Mononuclear cell (primary cell): ENCODE results near the gene SERTAD2. TPM values are rescaled to one million over a fixed set of nuclear protein-coding genes. Genes with fewer than 3 reads are reported as not detected.

Experiments
- H3K27me3 ChIP-seq: 2 replicates; pipeline ENCODE4 v1.6.0; 2011; ENCODE audit warnings: low read length, control low read depth; ENCODE audit not compliant: insufficient read depth
- H3K4me1 ChIP-seq: 2 replicates; pipeline ENCODE4 v1.5.1; 2011; ENCODE audit warnings: mild to moderate bottlenecking, low read length, control low read depth; ENCODE audit not compliant: insufficient read depth
- H3K4me3 ChIP-seq: 2 replicates; pipeline ENCODE4 v1.5.1; 2011; ENCODE audit warnings: mild to moderate bottlenecking, low read length, moderate library complexity
- H3K9me3 ChIP-seq: 2 replicates; pipeline ENCODE4 v1.5.1; 2011; ENCODE audit warnings: low read depth, mild to moderate bottlenecking, control low read depth, low read length
- total RNA-seq: library from RNA; depleted of rRNA; stranded (reverse); fragments of >200 nt; gene quantifications from one replicate; pipeline ENCODE4 v1.2.3, GENCODE V29; 2012

SERTAD2 gene
- total RNA-seq, 1 donor: 45.4 TPM

DNA sequence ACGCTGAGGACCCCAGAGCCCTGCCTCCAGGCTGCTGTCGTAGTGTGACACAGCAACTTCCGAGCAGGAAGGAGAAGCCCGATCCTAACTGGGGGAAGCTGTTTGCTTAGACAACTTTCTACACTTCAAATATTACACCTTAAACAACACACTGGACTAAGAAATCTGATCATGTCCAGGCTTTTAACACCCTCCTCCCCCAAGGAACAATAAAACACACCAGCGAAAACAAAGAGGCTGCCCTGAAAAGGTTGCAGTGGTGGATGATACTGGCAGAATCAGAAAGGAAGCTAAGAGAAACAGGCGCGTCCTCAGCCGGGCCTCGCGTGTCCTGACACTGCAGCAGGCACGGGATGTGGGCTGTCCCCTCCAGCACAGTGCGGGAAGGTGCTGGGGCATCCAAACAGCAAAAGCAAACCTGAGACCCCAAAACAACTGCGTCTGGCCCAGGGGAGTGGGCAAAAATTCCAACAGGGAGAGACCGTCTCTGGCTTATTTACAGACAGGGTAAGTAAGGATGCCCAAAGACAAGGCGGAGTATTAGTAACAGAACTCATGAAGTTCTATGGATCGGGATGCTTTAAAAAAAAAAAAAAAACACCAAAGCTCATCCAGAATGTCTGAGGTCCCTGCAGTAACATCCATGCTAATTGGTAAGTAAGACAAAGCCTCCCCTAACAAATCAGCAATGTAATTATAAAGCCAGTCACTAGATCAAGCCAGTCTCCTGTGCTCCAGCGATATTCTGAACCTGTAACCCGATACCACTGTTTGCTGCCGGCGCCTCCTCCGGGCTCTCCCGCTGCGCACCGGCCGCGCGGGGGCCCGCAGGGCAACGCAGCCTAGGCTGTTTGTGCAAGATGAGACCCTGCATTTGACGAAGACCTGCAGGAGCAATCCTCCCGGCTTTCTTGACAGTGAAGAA, 9.0 kb downstream of the SERTAD2 start:
- no peaks in the 10 kb centered on the region for H3K9me3 ChIP-seq
- H3K4me1 ChIP-seq: peaks cover 71% of the 10 kb centered on the region
- H3K4me3 ChIP-seq: peak overlapping the region; percentile 31
- H3K27me3 ChIP-seq: no peaks in the 10 kb centered on the region

DNA sequence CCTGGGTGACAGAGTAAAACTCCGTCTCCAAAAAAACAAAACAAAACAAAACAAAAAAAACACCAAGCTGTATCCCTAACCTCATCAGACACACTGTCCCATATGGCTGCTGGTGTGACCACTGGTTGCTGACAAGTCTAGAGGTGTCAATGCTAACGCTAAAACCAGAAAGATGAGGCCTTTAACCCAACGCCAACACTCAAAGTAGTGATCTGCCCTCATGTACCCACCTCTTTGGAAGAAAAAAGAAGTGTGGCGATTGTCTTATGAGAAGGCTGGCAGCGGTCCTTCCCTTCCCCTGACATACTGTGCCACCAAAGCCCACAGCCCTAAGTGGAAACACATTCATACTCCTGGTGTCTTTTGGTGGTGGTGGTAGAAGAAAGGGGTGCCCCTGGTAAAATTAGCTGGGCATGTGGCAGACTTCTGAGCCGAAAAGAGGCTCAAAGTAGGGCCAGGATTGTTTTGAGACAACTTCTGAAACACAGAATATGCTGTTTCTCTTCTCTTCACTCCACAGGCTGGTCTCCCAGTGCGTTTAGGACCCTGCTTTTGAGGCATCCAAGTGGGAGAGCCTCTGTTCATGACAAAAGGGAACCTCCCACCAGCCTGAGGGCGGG, 9.8 kb downstream of the SERTAD2 start:
- H3K4me3 ChIP-seq: peak overlapping the region; percentile 31
- no peaks in the 10 kb centered on the region for H3K9me3 ChIP-seq
- H3K4me1 ChIP-seq: peaks cover 65% of the 10 kb centered on the region

DNA sequence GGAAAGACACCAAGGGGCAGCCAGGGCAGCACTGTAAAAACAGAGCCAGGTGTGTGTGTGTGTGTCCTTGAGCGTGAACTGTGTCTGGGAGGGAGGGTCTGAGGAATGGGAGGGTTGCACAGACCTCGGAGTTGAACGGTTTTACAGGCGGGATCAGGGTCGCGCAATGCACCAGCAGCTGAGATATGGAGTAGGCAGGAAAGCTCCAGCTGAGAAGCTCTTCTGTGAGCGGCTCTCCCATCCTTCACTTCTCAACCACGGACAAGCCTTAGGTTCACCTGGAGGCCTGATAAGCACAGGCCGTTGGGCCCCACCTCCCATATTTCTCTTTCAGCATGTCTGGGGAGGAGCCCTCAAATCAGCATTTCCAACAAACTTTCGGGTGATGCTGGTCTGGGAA, 12.1 kb downstream of the SERTAD2 start:
- Histone ChIP-seq H3K4me1 (peaks cover 83% of the 10 kb centered on the region), H3K9me3 (no peaks in the 10 kb centered on the region), H3K4me3 (no peak overlapping the region), H3K27me3 (no peaks in the 10 kb centered on the region)

More for the DNA sequence above, 9.8 kb downstream of the SERTAD2 start:
- H3K27me3 ChIP-seq: no peaks in the 10 kb centered on the region

- peaks cover 84% of the 10 kb centered on the region for H3K4me1 ChIP-seq
- H3K9me3 ChIP-seq: no peaks in the 10 kb centered on the region
- no peak overlapping the region for H3K4me3 ChIP-seq
- no peaks in the 10 kb centered on the region for H3K27me3 ChIP-seq
Measured at GRCh38 chr2:64640153-64641044, 13.3 kb downstream of the SERTAD2 start.

GRCh38 chr2:64639691-64640090, 14.0 kb downstream of the SERTAD2 start:
- Histone ChIP-seq H3K4me1 (peaks cover 84% of the 10 kb centered on the region), H3K9me3 (no peaks in the 10 kb centered on the region), H3K27me3 (no peaks in the 10 kb centered on the region), H3K4me3 (no peak overlapping the region)

GRCh38 chr2:64638502-64639120, 15.1 kb downstream of the SERTAD2 start:
- no peaks in the 10 kb centered on the region for H3K27me3 ChIP-seq
- no peaks in the 10 kb centered on the region for H3K9me3 ChIP-seq
- no peak overlapping the region for H3K4me3 ChIP-seq
- peaks cover 79% of the 10 kb centered on the region for H3K4me1 ChIP-seq

DNA sequence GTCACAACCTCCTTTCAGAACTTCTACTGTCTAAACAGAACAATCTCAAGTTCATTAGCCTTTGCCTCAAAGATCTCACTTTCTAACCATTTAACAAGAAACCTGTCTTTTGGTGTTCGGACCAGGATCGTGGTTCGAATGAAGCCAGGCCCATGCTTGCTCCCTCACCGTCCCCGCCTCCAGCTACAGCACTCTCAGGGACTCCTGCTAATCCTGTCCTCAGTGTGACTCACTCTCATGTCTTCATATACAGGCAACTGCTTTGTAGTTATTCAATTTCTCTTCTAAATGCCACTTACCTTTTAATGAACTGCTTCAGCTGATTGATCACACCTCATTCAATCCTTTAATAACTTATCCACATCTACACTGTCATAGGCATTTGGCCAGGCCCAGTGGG, 15.8 kb downstream of the SERTAD2 start:
- Histone ChIP-seq H3K4me1 (peaks cover 72% of the 10 kb centered on the region), H3K4me3 (no peak overlapping the region), H3K9me3 (no peaks in the 10 kb centered on the region), H3K27me3 (no peaks in the 10 kb centered on the region)

GRCh38 chr2:64637000-64637635, 16.6 kb downstream of the SERTAD2 start:
- peaks cover 66% of the 10 kb centered on the region for H3K4me1 ChIP-seq
- H3K4me3 ChIP-seq: no peak overlapping the region
- no peaks in the 10 kb centered on the region for H3K27me3 ChIP-seq

DNA sequence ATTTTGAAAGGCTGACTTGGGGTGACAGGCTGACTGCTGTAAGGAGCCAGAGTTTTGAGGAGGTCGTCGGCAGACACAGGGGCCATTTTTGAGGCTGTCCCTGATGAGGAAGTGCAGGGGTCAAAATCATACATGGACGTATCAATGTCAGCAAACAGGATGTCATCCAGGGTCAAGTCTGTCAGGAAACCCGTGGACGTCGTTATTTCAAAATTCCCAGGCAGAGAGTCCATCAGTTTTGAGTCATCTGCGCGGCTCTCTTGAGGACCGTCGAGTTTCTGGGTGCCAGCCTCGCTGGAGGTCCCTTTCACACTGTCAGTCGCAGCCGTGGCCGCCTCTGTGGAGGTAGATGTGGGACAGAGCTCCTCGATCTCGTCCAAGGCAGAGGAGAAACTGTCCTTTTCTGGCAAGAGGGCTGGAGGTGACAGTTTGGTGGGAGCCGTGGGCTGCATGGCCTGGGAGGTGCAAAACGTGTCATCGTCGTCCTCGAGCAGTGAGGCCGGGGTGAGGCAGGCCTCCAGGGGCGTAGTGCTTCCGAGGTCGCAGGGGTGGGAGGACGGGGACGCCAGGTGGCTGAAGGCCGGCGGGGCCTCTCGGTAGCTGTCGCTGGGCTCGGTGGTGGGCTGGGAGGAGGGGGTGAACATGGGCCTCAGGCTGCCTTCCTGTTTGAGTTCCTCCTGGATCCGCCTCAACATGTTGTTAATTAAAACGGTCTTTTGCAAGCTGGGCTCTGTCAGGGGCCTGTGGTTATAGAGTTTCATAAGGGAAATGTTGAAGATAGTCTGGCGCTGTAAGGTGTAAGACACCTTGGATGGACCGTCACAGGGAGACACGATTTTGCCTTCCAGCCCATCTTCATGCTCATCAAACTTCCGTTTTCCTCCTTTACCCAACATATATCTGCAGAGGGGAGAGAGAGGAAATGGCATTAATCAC, 17.5 kb downstream of the SERTAD2 start:
- Histone ChIP-seq H3K9me3 (no peaks in the 10 kb centered on the region), H3K4me3 (no peak overlapping the region), H3K4me1 (peaks cover 57% of the 10 kb centered on the region), H3K27me3 (no peaks in the 10 kb centered on the region)

More at GRCh38 chr2:64637000-64637635, 16.6 kb downstream of the SERTAD2 start:
- no peaks in the 10 kb centered on the region for H3K9me3 ChIP-seq

DNA sequence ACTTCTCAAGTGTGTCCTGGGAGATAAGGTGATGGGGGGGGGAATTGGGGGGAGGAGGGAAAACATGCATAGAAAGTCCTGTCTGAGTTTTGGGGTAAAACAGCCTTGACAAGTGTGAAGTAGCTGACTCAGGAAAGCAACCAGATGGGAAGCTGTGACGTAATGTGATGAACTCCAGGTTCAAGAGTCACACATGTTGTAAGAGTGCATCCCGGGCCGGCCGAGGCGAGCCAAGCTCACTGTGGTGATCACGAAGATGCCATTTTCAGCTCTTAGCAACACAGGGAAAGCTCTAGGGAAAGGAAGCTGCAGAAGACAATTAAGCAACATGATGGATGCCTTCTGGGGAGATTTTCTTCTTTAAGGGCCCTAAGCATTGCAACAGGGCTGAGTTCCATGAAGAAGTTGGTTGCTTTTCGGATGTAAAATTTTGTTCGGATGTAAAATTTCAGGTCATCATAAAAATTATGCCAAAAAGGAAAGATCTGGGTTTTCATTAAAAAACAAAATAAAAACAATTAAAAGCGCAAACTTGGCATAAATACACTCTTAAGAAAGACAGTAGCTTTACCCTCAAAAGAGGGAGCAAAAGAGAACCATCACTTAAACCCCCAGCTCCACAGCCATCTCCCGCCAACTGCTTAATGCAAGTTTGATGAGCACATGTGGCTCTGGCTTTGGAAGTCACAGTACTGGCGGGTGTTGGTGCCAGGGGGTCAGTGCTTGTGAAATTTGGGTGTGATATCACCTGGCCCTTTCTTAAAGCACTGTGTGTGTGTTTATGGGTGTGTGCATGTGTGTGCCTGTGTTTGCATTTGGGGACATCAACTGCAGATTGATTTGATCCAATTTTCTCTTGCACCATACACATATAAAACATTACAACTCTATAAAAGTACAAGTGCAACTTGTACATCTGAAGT, 19.1 kb downstream of the SERTAD2 start:
- H3K27me3 ChIP-seq: no peaks in the 10 kb centered on the region
- peaks cover 45% of the 10 kb centered on the region for H3K4me1 ChIP-seq
- no peaks in the 10 kb centered on the region for H3K9me3 ChIP-seq
- H3K4me3 ChIP-seq: no peak overlapping the region

- Histone ChIP-seq H3K9me3 (no peaks in the 10 kb centered on the region), H3K4me1 (peaks cover 40% of the 10 kb centered on the region), H3K27me3 (no peaks in the 10 kb centered on the region)
Measured at GRCh38 chr2:64632835-64633819, 20.6 kb downstream of the SERTAD2 start.

DNA sequence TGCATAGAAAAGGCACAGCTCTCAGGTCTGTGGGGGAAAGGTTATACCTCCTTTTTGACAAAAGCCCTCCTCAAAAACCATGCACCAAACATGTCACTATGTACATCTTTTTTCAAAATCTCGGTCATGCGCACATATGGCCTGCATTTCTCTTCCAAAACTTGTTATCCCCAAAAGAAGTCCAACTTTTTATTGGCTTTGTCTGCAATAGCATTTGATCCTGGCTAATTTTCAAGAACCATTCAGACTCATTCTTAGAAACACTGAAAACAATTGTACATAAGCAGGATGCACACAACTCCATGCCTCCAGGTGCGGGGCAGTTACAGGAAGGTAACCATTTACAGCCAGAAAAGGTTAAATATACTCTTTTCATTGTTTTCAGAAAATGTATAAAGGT, 21.9 kb downstream of the SERTAD2 start:
- Histone ChIP-seq H3K4me1 (peaks cover 26% of the 10 kb centered on the region), H3K4me3 (no peak overlapping the region), H3K9me3 (no peaks in the 10 kb centered on the region), H3K27me3 (no peaks in the 10 kb centered on the region)

More at GRCh38 chr2:64632835-64633819, 20.6 kb downstream of the SERTAD2 start:
- no peak overlapping the region for H3K4me3 ChIP-seq
